DOHH2 (cell line): ENCODE data around the gene SRPK2.

Experiments
- H3F3A ChIP-seq: fragments of 200-600 bp; sonication (generic), shearing (Covaris generic); 2 replicates; pipeline ENCODE4 v1.6.0; 2016; ENCODE audit warnings: antibody characterized with exemption, mild to moderate bottlenecking; ENCODE audit not compliant: control insufficient read depth, insufficient read depth
- H3K27ac ChIP-seq: fragments of 200-600 bp; sonication (generic); 2 replicates; pipeline ENCODE4 v1.5.1; 2014; ENCODE audit warnings: low read depth, mild to moderate bottlenecking, low read length, moderate library complexity
- H3K27me3 ChIP-seq: fragments of 200-600 bp; sonication (generic); 2 replicates; pipeline ENCODE4 v1.6.1; 2014; ENCODE audit warnings: mild to moderate bottlenecking, low read length, mixed read lengths; ENCODE audit not compliant: control insufficient read depth
- H3K36me3 ChIP-seq: fragments of 200-600 bp; sonication (generic); 2 replicates; pipeline ENCODE4 v1.6.1; 2014; ENCODE audit warnings: mild to moderate bottlenecking, low read length, moderate library complexity, mixed read lengths; ENCODE audit not compliant: control insufficient read depth
- H3K4me1 ChIP-seq: fragments of 200-600 bp; sonication (generic); 2 replicates; pipeline ENCODE4 v1.6.1; 2014; ENCODE audit warnings: mild to moderate bottlenecking, low read length, mixed read lengths; ENCODE audit not compliant: control insufficient read depth
- H3K4me2 ChIP-seq: fragments of 200-600 bp; sonication (generic); 2 replicates; pipeline ENCODE4 v1.6.0; 2014; ENCODE audit warnings: mild to moderate bottlenecking, low read length, moderate library complexity
- H3K4me3 ChIP-seq: fragments of 200-600 bp; sonication (generic); 2 replicates; pipeline ENCODE4 v1.5.1; 2014; ENCODE audit warnings: mild to moderate bottlenecking, low read length, mixed read lengths
- H3K79me2 ChIP-seq: fragments of 200-600 bp; sonication (generic); 2 replicates; pipeline ENCODE4 v1.6.1; 2014; ENCODE audit warnings: mild to moderate bottlenecking, low read length, mixed read lengths; ENCODE audit not compliant: control insufficient read depth
- H3K9me2 ChIP-seq: fragments of 200-600 bp; sonication (generic); replicated peaks from 2 replicates; pipeline ENCODE4 v1.6.1; 2014; ENCODE audit warnings: mild to moderate bottlenecking, low read length, mixed read lengths; ENCODE audit not compliant: control insufficient read depth
- H3K9me3 ChIP-seq: fragments of 200-600 bp; sonication (generic); 2 replicates; pipeline ENCODE4 v1.6.1; 2014; ENCODE audit warnings: antibody characterized with exemption, low read length, mixed read lengths; ENCODE audit not compliant: control insufficient read depth, insufficient read depth
- H4K20me1 ChIP-seq: fragments of 200-600 bp; sonication (generic); 2 replicates; pipeline ENCODE4 v1.6.0; 2014; ENCODE audit warnings: low read depth, mild to moderate bottlenecking, antibody characterized with exemption, low read length, moderate library complexity; ENCODE audit not compliant: control insufficient read depth, insufficient read depth
- EZH2phosphoT487 ChIP-seq: fragments of 200-600 bp; sonication (generic); IDR thresholded peaks from 2 replicates; pipeline ENCODE4 v1.6.1; 2017; ENCODE audit warnings: borderline replicate concordance, mild to moderate bottlenecking, antibody characterized with exemption, low read length, moderate library complexity, mixed read lengths
- TF ChIP-seq, protein P1 (sequence below): fragments of 200-600 bp; sonication (generic); IDR thresholded peaks from one replicate; pipeline ENCODE4 v1.5.1; 2014; ENCODE audit warnings: antibody characterized with exemption, mild to moderate bottlenecking, low read depth, low read length; ENCODE audit not compliant: poor library complexity, severe bottlenecking

The SRPK2 gene

DNA sequence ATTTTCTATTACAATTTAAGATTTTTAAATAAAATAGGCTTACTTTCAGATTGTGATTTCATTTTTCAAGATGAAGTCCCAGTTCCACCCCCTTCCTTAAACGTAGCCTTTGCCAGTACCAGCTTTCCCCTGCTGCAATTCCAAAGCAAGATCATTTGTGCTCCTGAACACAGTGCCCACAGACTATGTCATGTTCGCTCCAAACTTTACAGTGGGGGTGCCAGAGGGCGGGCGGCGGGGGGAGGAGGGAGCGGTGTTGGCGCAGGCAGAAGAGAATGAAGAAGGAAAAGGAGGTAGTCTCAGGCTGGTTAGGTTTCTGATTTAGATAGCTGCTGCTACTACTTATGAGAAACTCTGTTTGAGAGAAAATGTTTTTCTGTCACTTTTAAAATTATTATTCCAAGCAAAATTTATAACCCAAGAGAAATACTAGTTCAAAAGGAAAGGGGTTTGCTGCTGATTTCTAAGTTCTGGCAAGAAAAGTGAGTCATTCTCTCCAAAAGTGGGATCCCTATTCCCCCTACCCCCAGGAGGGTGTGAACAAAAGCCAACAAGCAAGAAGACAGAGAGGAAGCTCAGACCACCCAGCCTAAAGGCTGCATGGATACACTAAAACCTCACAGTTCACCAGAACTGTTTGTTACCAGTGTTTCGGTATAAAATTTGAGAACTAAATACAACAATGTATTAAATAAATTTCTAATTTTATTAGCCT is 109.6 kb downstream of the SRPK2 start:
- Histone ChIP-seq H3K4me2 (no peak overlapping the region), H3K9me2 (no peaks in the 10 kb centered on the region), H3K27me3 (no peaks in the 10 kb centered on the region), H3K4me1 (no peaks in the 10 kb centered on the region), H3F3A (no peaks in the 10 kb centered on the region), H3K9me3 (no peaks in the 10 kb centered on the region), H3K36me3 (no peaks in the 10 kb centered on the region), H4K20me1 (no peaks in the 10 kb centered on the region), H3K27ac (no peak overlapping the region), H3K79me2 (no peaks in the 10 kb centered on the region), H3K4me3 (no peak overlapping the region)
- no peak for TF ChIP-seq EZH2phosphoT487
- TF ChIP-seq, protein P1, sequence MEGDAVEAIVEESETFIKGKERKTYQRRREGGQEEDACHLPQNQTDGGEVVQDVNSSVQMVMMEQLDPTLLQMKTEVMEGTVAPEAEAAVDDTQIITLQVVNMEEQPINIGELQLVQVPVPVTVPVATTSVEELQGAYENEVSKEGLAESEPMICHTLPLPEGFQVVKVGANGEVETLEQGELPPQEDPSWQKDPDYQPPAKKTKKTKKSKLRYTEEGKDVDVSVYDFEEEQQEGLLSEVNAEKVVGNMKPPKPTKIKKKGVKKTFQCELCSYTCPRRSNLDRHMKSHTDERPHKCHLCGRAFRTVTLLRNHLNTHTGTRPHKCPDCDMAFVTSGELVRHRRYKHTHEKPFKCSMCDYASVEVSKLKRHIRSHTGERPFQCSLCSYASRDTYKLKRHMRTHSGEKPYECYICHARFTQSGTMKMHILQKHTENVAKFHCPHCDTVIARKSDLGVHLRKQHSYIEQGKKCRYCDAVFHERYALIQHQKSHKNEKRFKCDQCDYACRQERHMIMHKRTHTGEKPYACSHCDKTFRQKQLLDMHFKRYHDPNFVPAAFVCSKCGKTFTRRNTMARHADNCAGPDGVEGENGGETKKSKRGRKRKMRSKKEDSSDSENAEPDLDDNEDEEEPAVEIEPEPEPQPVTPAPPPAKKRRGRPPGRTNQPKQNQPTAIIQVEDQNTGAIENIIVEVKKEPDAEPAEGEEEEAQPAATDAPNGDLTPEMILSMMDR, result no peak

DNA sequence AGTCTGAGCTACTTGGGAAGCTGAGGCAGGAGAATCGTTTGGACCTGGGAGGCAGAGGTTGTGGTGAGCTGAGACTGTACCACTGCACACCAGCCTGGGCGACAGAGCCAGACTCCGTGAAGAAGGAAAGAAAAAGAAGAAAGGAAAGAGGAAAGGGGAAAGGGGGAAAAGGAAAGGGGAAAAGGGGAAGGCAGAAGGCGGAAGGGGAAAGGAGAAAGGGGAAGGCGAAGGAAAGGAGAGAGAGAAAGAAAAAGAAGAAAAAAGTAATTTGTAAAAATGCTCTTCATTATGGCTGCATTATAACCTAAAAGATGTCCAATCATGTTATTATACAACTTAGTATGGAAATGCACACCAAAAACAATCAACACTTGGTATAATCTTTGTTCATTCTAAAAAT is 110.2 kb downstream of the SRPK2 start:
- H3K27me3 ChIP-seq, result no peaks in the 10 kb centered on the region
- no peaks in the 10 kb centered on the region for H3K9me3 ChIP-seq
- no peaks in the 10 kb centered on the region for H3K36me3 ChIP-seq
- no peaks in the 10 kb centered on the region for H3F3A ChIP-seq
- H3K4me2 ChIP-seq, result no peak overlapping the region
- no peaks in the 10 kb centered on the region for H3K79me2 ChIP-seq
- no peaks in the 10 kb centered on the region for H3K4me1 ChIP-seq
- no peaks in the 10 kb centered on the region for H3K9me2 ChIP-seq
- TF ChIP-seq, protein P1, result no peak
- no peak for TF ChIP-seq EZH2phosphoT487
- no peak overlapping the region for H3K27ac ChIP-seq
- H4K20me1 ChIP-seq, result no peaks in the 10 kb centered on the region
- H3K4me3 ChIP-seq, result no peak overlapping the region

DNA sequence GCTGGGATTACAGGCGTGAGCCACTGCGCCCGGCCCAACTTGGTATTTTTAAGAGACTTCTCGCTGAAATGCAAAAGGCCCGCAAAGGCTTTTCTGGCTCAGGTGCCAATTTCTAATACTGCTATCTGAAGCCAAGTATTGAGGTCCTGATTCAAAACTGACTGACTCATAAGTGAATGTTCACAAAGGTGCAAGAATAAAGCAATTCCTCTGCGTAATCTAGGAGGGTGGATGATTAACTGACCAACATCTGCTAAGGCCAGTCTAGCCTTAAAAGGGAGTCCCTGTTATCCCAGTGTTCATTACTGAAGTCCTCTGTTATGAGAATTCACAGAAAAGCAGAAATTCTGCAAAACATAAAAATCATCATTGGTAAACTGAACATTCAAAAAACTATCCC is 111.4 kb downstream of the SRPK2 start:
- no peaks in the 10 kb centered on the region for H4K20me1 ChIP-seq

More for the DNA sequence above, 111.4 kb downstream of the SRPK2 start:
- H3K4me2 ChIP-seq, result no peak overlapping the region
- no peaks in the 10 kb centered on the region for H3K9me2 ChIP-seq
- no peaks in the 10 kb centered on the region for H3F3A ChIP-seq
- H3K79me2 ChIP-seq, result no peaks in the 10 kb centered on the region
- TF ChIP-seq, protein P1, result no peak
- no peak for TF ChIP-seq EZH2phosphoT487
- H3K27ac ChIP-seq, result no peak overlapping the region
- H3K4me1 ChIP-seq, result no peaks in the 10 kb centered on the region
- no peak overlapping the region for H3K4me3 ChIP-seq
- no peaks in the 10 kb centered on the region for H3K9me3 ChIP-seq
- no peaks in the 10 kb centered on the region for H3K27me3 ChIP-seq
- H3K36me3 ChIP-seq, result no peaks in the 10 kb centered on the region
